ENCODE data around the gene HAAO.
A peak's percentile ranks its signal among the peaks of the same experiment; 100 is the strongest.
"Not testable (repeated sequence)": the region's sequence is repeated elsewhere in the genome, so short reads cannot be mapped to it uniquely, and the experiment has no call there.

Gene HAAO

DNA sequence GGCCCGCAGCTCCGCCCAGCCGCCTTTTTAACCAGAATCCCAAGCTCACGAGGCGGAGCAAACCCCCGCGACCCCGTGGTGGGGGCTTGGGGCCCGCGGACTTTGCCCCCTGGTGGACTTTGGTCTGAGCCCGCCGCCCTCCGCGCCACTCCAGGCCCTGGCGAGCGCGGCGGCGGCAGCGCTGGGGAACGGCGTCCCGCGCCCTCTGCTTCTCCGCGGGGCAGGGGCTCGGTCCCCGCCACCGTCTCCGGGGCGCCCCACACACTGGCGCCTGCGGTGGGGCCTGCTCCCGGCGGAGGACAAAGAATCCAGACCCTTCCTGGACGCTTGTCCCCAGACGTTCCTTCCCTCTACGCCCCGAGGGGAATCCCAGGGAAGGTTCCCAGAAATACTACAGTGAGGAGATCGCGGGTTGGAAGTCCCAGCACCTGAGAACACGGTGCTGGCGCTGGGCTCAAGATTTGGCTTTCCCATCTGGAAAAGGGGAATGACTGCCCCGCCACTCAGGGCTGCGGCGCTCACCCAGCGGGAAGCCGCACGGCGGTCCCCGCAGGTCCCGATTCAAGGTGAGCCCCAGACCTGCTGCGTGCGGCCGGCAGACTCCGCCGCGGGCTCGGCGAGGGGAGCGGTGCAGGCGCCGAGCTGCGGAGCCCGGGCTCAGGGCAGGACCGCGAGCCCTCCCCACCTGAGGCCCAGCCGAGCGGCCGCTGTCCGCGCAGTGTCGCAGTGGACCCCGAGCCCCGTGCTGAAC lies at the start of gene HAAO:
HAAO (minus strand) TSS at position 1 of the 751 bp plus-strand sequence. CDS start 47 bp downstream, outside the sequence.
- peak in 3 of 6 experiments; percentile 24 to 37 (median 30) for DNase-seq

DNA sequence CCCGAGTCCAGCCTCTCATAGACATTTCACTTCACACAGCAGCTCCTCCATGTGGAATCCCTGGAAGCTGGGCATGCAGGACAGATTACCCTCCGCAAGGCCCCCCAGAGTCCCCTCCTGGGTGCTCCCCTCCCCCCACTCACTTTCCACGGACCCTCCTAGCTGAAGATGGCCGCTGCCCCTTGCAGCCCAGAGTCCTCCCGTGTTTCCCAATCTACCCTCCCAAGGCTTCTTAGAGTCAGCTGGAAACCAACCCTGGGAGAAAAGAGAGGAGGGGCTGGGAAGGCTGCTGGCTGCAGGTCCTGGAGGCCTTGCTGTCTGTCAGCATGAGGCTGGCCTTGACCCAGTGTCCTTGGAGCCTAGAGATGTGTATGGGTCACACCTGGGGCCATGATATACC lies 49.0 kb upstream of the HAAO start:
- no peak for DNase-seq

DNA sequence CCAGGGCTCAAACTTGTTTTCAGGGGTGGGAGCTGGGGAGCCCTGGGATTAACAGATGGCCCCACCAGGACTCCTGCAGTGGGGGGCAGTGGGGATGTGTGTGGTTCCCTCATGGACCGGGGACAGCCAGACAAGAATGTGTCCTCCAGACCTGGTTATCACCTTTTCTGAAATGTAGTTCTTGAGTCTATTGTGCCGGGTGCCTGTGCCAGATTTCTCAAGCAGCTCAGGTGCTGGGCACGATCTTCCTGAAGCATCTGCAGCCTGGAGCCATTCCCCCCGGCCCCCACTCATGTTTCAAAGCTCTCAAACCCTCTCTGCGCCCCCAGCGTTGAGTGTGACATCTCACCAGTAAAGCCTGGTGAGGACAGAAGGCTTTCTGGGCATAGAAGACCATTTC lies 48.4 kb upstream of the HAAO start:
- no peak for DNase-seq

DNA sequence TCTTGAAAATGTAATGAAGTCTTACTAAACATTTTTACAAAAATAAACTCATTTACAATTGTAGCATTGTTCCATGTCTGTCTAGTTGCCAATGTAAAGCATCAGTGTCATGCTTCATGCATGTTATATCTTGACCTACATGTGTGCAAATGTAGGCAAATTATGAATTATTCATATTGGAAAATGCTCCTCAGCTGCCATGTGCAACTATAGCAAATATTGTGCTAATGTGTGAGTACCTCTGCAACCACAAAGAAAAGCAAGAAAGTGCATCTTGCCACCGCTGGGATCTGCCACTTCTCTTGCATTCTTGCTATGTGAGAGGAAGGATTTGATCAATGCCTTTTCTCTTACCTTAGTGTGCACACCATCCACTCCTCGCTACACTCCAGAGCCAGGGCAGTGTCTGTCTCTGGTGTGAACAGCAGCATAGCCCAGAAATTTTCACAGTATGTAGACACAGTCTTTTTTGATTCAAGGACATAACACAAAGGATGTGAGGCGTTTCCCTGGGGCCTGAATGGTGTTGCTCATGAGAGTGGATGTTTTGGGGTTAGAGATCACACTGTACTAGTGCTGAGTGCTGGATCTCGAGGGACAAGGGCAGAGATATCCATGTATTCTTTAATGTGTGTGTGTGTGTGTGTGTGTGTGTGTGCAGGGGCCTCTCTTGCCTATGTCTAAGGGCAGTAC lies 47.6 kb upstream of the HAAO start:
- DNase-seq, result no peak

DNA sequence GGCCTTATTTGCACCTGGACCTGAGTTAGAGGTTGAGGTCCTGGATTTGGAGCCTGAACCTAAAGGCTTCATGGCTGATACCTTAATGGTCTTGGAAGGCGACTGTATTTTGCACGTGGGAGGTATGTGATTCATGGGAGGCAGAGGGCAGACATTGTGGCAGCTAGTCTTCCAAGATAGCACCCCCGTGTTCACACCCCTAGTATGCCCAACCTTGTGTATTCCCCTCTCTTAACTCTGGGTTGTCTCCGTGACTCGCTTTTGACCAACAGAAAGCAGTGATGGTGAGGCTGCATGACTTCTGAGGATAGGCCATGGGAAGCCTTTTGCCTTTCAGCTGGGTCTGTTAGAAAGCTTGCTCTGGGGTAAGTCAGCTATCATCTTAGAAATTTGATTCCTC lies 45.8 kb upstream of the HAAO start:
- DNase-seq, result no peak

DNA sequence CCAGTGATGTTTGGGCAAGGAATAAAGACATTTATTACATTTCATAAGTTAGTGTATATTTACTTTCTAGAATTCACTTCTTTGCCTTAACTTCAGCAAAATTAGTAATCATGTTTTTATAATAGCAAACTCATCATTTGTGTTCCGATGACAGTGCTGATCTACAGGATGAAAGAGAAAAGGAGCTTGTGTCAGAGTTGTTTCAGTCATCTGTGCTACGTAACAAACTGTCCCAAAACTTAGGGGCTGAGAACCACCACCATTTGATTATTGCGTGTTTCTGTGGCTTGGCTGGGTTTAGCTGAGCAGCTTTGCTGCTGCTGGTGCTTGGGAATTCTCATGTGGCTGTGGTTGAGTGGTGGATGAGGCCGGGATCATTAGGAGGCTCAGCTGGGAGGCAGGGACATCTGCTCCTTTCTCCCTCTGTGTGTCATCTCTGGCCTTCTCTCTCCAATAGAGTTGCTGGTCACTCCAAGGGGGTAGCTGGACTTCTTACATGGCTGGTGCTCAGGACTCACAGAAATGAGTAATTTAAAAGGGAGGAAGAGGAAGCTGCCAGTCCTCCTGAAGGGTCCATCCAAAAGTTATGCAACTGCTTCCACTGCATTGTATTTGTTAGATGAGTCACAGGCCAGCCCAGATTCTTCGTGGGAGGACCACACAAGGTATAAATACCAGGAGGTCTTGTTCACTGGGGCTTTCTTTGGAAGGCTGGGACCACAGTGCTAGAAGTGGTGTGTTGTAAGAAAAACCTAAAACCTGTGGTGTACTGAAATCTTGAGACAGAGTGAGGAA lies 43.4 kb upstream of the HAAO start:
- no peak for DNase-seq

DNA sequence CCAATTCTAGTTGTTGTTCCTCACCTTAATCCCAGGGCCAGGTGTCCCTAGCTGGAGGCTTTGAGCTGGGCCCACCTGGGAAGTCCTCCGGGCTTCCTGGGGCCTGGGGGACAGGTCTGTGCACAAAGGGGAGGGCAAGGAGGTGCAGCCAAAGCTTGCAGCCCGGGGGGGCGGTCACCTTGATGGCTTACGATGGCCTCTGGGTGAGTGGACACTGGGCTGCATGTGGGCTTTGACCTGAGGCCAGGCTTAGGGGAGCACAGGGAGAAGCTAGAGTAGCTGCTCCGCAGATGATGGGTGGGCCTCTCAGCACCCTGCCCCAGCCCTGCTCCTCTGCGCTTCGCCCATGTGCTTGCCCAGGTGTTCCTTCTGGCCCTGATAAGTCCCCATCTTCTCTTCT lies 41.8 kb upstream of the HAAO start:
- no peak for DNase-seq

DNA sequence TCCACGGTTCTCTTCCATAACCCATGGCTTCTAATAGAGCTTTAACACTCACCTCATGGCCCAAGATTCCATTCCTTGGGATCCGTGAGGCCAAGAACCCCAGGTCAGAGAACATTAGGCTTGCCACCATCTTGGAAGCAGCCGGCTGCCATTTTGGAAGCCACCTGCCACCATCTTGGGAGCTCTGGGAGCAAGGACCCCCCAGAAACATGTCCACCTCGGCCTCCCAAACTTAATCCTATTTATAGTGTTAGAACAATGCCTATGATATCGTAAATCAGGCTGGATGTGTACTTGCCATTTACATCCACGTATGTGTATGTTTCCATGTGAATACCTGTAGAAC lies 39.9 kb upstream of the HAAO start:
- DNase-seq, result no peak

DNA sequence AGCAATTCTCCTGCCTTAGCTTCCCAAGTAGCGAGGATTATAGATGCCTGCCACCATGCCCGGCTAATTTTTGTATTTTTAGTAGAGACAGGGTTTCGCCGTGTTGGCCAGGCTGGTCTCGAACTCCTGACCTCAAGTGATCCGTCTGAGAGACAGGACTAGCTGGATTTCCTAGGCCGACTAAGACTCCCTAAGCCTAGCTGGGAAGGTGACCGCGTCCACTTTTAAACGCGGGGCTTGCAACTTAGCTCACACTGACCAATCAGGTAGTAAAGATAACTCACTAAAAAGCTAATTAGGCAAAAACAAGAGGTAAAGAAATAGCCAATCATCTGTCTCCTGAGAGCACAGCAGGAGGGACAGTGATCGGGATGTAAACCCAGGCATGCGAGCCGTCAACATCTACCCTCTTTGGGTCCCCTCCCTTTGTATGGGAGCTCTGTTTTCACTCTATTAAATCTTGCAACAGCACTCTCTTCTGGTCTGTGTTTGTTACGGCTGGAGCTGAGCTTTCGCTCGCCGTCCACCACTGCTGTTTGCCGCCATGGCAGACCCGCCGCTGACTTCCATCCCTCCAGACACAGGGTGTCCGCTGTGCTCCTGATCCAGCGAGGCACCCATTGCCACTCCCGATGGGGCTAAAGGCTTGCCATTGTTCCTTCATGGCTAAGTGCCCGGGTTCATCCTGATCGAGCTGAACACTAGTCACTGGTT lies 39.3 kb upstream of the HAAO start:
- DNase-seq, result not testable (repeated sequence)

DNA sequence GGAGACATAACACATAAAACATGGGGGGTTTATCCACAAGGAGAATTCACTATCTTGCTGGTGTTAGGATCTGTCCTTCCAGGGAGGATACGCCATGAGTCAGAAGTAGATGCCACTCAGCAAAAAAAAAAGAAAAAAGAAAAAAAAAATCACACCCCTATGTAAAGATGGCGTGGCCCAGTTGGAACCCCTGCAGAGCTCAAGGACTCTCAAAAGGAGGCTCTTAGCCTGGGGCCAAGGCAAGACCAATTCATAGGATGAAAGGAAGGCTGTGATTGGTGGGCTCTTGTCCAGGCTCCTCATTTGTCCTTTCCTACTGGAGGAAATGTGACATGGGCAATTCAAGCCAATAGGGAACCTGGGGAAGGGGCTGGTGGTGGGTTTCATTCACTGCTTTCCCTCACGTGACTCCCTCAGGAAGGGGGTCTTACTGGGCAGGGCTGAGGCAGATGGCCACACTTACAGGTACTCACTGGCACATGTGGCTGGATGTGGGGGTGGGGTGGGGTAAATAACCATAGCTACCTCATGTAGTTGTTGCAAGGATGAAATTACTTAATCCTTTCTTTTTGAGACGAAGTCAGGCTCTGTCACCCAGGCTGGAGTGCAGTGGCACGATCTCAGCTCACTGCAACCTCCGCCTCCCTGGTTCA lies 38.7 kb upstream of the HAAO start:
- DNase-seq, result no peak

DNA sequence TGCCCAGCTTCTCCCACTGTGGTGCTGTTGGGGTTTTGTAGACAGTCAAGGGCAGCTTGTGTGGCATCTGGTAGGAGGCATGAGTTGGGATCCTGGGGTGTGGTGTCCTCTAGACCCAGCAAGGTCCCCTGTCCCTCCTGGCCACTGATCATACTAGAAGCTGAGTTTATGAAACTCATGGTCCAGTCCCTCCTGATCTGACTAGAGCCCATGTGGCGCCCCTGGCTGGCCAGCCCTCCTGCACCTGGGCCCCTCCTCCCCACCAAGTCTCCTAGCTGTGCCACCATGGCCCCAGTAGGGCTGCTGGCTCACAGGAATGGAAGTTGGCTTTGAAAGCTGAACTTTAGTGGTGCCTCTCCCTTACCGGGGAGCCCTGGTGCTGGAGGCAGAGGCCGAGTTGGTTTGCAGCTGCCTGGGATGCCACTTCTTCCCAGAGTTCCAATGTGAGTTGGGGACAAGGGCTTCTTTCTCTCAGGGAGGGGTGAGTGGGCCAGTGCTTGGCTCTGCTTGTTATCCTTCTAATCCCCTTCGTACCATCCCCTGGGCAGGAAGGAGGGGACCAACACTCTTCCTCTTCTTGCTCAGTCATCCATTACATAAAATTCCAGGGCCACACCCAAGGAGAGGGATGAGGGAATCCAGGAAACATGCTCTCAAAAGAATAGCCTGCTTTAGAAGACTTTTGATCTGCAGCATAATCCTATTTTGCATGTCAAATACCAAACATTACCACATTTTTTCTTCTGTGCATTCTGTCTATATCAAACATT lies 37.5 kb upstream of the HAAO start:
- DNase-seq, result no peak

DNA sequence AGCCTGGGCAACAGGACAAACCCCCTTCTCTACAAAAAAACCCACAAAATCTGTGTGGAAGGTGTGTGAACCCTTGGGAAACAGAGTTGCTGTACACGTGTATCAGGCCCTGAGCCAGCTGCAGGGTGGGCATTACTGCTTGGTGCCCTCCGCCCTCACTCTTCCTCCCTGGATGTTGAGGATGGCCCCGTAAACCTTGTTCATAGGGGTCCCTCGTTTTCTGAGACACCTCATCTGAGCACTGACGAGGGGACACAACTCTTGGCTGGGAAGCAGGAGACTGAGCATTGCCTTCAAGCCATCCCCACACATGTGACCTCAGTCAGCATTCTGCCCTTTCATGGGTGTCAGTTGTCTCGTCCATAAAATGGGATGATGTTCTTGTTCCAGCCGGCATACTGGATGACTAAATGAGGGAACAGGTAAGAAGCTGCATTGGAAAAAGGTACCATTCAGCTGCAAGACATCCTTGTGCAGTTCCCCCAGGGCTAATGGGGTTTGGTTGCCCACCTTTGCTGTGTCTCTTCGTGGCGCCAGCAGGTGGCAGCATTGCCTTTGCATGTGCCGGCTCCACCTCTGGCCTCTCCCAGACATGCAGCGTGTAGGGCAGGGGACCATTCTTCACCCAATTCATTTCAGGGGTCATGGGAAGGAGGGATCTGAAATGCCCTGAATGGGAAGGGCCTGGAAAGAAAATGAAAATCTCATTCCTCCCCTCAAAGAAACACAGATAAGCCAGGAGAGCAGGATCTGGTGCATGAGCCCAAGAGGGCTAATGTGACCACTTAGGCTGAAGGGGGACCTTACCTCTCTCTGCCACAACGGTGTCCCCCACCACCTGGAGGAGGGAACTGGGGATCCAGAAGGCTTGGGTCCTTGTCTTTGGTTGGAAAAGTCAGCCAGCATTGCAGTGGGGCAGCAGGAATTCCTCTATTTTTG lies 36.4 kb upstream of the HAAO start:
- peak in 5 of 6 experiments; percentile 45 to 68 (median 54) for DNase-seq

DNA sequence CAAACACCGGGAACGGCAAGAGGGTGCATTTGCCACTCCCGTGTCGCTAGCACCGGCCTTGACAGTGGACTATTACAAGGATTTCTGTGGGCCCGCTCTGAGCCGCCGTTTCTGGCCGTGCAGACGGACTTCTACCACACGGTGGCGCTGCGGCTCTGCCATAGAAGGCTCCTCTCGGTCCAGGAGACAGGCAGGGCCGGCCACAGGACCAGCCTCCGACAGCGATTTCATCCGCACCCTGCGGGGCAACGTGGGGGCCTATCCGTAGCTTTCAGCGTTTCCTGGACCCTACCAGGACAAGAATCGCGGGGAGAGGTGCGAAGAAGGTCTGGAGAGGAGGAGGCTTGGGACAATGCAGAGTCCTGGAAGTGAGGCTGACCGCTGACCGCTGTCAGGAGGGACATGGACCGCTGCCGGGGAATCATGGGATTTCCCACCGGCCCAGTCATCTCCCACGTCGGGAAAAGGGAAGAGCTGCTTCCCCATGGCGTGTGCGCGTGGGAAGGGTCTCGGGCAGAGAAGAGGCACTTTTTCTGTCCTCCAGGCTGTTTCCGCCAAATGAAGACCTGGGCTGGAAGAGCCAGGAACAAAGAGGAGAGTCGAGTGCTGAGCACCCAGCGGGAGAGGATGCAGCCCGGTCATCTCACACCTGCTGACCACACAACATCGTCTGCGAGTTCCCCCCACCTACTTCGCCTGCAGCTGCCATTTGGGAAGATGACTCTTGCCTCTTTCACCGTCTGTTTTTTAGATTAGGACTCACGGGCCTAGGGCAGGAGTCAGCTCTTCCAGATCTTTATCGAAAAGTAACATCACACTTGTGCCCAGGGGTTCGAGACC lies 35.5 kb upstream of the HAAO start:
- peak; percentile 6 to 75 (median 64) for DNase-seq

DNA sequence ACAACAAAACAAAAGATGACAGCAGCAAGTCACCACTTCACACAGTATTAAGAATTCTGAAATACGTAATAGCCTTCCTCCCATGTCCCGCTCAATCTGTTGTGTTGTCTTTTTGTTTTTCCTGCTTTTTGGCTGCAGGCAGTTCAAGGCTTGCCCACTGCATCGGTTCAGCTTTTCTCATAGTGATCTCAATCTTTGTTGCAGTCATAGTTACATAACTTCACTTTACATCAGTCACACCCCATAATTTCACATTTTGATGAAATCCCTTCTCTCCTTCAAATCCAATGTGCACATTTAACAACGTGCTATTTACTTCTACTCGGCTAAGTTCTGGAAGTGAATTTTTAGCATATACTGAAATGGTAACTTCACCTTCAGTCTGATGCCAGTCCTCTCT lies 33.8 kb upstream of the HAAO start:
- no peak for DNase-seq

DNA sequence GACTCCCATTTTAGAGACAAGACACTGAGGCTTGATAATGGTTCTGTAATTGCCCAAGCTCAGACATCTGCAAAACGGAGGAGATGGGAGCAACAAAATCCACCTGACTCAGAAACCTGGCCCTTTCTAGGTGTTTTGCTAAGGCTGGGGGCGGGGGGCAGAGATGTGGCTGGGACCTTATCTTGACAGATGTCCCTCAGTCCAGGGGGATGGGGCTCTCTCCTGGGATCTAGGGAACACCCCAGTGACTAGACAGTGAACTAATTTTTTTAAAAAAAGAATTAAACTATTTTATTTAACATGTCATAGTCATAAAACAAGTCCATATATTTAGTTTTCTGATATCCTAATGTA lies 32.0 kb upstream of the HAAO start:
- DNase-seq, result no peak

DNA sequence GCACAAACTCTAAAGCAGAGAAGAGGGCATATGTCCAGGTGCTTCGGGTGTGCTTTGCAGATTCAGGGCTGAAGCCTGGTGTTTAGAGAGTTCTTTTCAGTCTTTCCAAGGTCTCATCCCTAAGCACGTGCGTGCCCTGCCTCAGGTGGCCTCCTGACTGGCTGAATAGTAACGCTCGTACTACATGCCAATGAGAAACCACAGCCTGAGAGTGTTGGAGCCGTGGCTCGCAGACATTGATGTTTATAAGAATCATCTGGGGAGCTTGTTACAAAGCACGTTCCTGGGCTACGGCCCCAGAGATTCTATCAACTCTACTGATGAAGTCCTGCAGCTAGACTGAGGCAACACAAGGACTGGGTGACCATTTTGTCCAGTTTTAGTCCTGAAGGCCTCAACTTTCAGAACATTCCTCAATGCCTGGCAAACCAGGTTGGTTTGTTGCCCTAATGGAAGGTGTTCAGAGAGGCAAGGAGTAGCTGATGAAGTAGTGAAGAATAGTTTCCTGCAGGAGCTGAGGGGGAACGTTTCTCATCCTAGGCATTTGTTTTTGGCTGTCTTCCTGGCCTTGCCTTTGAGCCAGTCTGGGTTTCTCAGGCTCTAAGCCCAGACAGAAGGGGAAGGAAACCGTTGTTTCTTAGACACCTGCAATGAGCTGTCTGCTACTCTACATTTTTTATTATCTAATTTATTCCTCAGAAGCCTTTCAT lies 31.5 kb upstream of the HAAO start:
- no peak for DNase-seq

DNA sequence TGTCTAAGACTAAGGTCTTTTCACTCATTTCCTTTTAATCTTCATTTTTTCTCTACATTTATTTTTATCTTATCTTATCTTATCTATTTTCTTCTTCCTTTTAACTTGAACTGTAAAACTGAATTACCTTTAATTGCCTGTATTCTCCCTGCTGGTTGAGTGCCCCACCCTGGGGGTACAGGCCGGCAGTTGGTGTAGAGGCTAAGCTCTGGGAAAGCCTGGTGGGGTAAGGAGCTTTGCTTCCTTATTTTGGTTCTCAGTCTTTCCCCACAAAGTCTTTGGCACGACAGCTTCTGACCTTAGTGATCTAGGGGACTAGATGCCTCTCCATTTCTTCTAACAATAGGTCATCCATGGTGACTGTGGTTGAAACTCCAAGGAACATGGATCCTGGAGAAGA lies 26.8 kb upstream of the HAAO start:
- no peak for DNase-seq

DNA sequence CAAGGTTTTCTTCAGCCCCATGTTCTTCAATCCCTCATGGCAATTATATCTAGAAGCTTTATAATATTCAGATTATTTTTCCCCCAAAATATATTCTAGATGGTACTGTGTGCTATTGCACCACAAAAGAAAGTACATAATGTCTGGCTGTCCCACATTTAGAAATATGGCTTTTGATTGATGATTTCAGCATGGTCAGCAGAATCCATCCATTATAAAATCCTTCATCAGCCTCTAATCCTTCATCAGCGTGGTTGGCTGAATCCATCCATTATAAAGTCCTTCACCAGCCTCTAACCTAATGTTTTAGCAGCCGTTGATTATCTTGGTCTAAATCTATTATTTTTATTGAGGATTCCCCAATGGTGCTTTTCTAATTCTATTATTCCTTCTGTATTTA lies 23.3 kb upstream of the HAAO start:
- DNase-seq, result no peak

DNA sequence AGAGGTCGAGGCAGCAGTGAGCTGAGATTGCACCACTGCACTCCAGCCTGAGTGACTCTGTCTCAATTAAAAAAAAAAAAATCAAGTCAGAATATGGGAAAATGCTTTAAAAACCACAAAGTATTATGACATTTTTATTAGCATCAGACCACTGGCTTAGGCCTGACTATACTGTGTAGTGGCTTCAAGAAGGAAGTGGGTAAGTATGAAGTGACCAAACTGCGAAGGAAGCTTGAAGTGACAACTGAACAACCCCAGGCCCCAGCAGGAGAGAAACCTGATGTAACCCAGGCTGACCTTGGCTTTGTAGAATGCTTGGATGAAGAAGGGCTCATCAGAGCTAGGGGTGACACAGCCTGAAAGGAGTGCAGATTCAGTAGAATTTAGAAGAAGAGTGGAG lies 21.4 kb upstream of the HAAO start:
- DNase-seq, result no peak

Data from stimulated activated naive CD4-positive, alpha-beta T cell (primary cell).